K562 (cell line): ENCODE measurements around the gene DNAL4. TPM values are rescaled to one million over a fixed set of nuclear protein-coding genes. Genes with fewer than 3 reads are reported as not detected.

Experiments
- GATAD2B ChIP-seq: fragments of 450-650 bp; IDR thresholded peaks from 2 replicates; pipeline ENCODE4 v1.6.1; 2017; ENCODE audit warnings: mild to moderate bottlenecking, borderline replicate concordance
- NONO ChIP-seq, 2 experiments: fragments of 200-400 bp in 1 of 2; fragments of 450-650 bp in 1 of 2; formaldehyde crosslinking in 1 of 2; IDR thresholded peaks; 2 replicates each; pipeline ENCODE4 v1.6.1; 2017; ENCODE audit warnings: low read depth in 2 of 2, mild to moderate bottlenecking in 2 of 2, moderate library complexity in 2 of 2, low read length in 1 of 2
- NR2C2 ChIP-seq, 2 experiments: fragments of 200-800 bp in 1 of 2; sonication (Bioruptor generic) in 1 of 2; sonication (generic) in 1 of 2; formaldehyde crosslinking in 1 of 2; IDR thresholded peaks; 2 replicates each; pipeline versions ENCODE4 v1.6.1 to v1.8.0; 2016 to 2022; ENCODE audit warnings: mild to moderate bottlenecking in 1 of 2, missing compliant biosample characterization in 1 of 2, missing genetic modification characterization in 1 of 2, missing genetic modification reagents in 1 of 2
- PHF21A ChIP-seq: fragments of 450-650 bp; IDR thresholded peaks from 2 replicates; pipeline ENCODE4 v1.6.1; 2017; ENCODE audit warnings: low read depth, borderline replicate concordance
- STAG1 ChIP-seq: sonication (generic); formaldehyde crosslinking; IDR thresholded peaks from 2 replicates; pipeline ENCODE4 v1.5.0; 2020; ENCODE audit warnings: missing genetic modification reagents, borderline replicate concordance
- TEAD1 ChIP-seq, 2 experiments: fragments of 450-650 bp in 1 of 2; sonication (generic) in 1 of 2; formaldehyde crosslinking; IDR thresholded peaks; 2 replicates each; pipeline versions ENCODE4 v1.4.0 to v1.8.0; 2020 to 2022; ENCODE audit warnings: mild to moderate bottlenecking in 2 of 2, missing genetic modification reagents in 1 of 2
- YY1 ChIP-seq, 3 experiments: IDR thresholded peaks; 2 replicates each; pipeline ENCODE4 v1.6.1; 2011; ENCODE audit warnings: low read length in 2 of 3, mild to moderate bottlenecking in 2 of 3, moderate library complexity in 2 of 3, borderline replicate concordance in 1 of 3, control low read depth in 1 of 3, low read depth in 1 of 3; ENCODE audit not compliant: insufficient read depth in 3 of 3, insufficient replicate concordance in 2 of 3, control insufficient read depth in 1 of 3, insufficient read length in 1 of 3; ENCODE audit errors: extremely low read depth in 1 of 3
- ZBTB7A ChIP-seq: IDR thresholded peaks from 2 replicates; pipeline ENCODE4 v1.6.1; 2011; ENCODE audit warnings: low read depth, mild to moderate bottlenecking, low read length, moderate library complexity, borderline replicate concordance; ENCODE audit not compliant: control insufficient read depth
- ZNF699 ChIP-seq: fragments of 250-450 bp; sonication (Bioruptor Pico); IDR thresholded peaks from 2 replicates; pipeline ENCODE4 v1.8.0; 2021; ENCODE audit warnings: mild to moderate bottlenecking, moderate library complexity; ENCODE audit not compliant: insufficient replicate concordance
- polyA plus RNA-seq, 8 experiments: library from polyadenylated mRNA; depleted of rRNA in 4 of 8; stranded (reverse) in 5 of 8; unstranded in 3 of 8; fragments of >200 nt; fragmentation: Nextera tagmentation in 2 of 8; fragmentation: Illumina TruSeq in 1 of 8; extraction: Ambion mirVana in 2 of 8; extraction: Trizol in 1 of 8; gene quantifications; 2 replicates each; pipeline versions ENCODE4 v1.2.1 to v1.2.3, GENCODE V29; 2011 to 2014; ENCODE audit warnings: inconsistent platforms in 1 of 8, missing spikeins in 1 of 8
- total RNA-seq, 7 experiments: library from RNA; depleted of rRNA in 6 of 7; stranded (reverse); fragments of >200 nt in 6 of 7; fragmentation: Illumina TruSeq in 2 of 7; extraction: Trizol in 2 of 7; gene quantifications; 2 replicates each; pipeline versions ENCODE4 v1.2.1 to v1.2.3, GENCODE V29; 2011 to 2021; ENCODE audit warnings: low replicate concordance in 1 of 7
- TF ChIP-seq, protein P1 (sequence below): fragments of 250-450 bp; sonication (Bioruptor Pico); IDR thresholded peaks from 2 replicates; pipeline ENCODE4 v1.8.0; 2022; ENCODE audit warnings: inconsistent platforms
- TF ChIP-seq, protein P2 (sequence below): fragments of 450-650 bp; IDR thresholded peaks from 2 replicates; pipeline ENCODE4 v1.6.1; 2016
- TF ChIP-seq, protein P3 (sequence below): sonication (generic); formaldehyde crosslinking; IDR thresholded peaks from 2 replicates; pipeline ENCODE4 v1.8.0; 2023; ENCODE audit warnings: mild to moderate bottlenecking, missing genetic modification reagents
- TF ChIP-seq, protein P4 (sequence below): fragments of 250-450 bp; sonication (Bioruptor Pico); IDR thresholded peaks from 2 replicates; pipeline ENCODE4 v1.4.0; 2020; ENCODE audit warnings: borderline replicate concordance
- TF ChIP-seq, protein P5 (sequence below): sonication (generic); formaldehyde crosslinking; IDR thresholded peaks from 2 replicates; pipeline ENCODE4 v1.8.1; 2023; ENCODE audit warnings: mild to moderate bottlenecking, missing genetic modification reagents
- TF ChIP-seq, protein P6 (sequence below): fragments of 450-650 bp; conservative IDR thresholded peaks from 2 replicates; pipeline ENCODE4 v1.6.1; 2016; ENCODE audit warnings: missing genetic modification characterization, low read depth, mild to moderate bottlenecking, control low read depth, missing compliant biosample characterization

DNAL4 gene
- total and polyA plus RNA-seq, 9 of the 15 experiments (the other 6 are each of a cell fraction or from before 2014, with no cell fraction given): 0.20 to 9.4 (median 5.2) TPM

DNA sequence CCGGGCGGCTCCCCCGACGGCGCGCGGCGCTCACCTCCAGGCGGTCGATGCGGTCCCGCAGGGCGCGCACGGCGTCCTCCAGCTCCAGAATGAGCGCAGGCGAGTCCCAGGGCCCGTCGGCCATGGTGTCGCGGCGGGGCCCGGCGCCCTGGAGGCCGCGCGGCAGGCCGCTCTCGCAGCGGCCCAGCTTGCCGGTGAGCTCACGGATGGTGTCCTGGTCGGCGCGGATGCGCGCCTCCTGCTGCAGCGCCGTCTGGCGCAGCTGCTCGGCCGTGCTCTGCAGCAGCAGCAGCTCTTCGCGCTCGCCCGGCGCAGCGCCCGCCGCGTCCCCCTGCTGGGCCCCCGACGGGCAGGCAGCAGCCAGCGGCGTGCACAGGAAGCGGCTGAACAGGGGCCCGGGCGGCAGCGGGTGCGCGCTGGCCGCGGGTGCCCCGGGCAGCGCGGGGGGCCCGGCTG is 49.3 kb upstream of the DNAL4 start (continued):
- TF ChIP-seq, protein P1, sequence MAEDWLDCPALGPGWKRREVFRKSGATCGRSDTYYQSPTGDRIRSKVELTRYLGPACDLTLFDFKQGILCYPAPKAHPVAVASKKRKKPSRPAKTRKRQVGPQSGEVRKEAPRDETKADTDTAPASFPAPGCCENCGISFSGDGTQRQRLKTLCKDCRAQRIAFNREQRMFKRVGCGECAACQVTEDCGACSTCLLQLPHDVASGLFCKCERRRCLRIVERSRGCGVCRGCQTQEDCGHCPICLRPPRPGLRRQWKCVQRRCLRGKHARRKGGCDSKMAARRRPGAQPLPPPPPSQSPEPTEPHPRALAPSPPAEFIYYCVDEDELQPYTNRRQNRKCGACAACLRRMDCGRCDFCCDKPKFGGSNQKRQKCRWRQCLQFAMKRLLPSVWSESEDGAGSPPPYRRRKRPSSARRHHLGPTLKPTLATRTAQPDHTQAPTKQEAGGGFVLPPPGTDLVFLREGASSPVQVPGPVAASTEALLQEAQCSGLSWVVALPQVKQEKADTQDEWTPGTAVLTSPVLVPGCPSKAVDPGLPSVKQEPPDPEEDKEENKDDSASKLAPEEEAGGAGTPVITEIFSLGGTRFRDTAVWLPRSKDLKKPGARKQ (CRISPR knock-in tag): no peak
- no peak for TF ChIP-seq PHF21A
- TF ChIP-seq ZBTB7A: peak; percentile 35; the same call in 1 of the 2 replicates
- TF ChIP-seq, protein P2, sequence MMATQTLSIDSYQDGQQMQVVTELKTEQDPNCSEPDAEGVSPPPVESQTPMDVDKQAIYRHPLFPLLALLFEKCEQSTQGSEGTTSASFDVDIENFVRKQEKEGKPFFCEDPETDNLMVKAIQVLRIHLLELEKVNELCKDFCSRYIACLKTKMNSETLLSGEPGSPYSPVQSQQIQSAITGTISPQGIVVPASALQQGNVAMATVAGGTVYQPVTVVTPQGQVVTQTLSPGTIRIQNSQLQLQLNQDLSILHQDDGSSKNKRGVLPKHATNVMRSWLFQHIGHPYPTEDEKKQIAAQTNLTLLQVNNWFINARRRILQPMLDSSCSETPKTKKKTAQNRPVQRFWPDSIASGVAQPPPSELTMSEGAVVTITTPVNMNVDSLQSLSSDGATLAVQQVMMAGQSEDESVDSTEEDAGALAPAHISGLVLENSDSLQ: no peak
- TF ChIP-seq, protein P3, sequence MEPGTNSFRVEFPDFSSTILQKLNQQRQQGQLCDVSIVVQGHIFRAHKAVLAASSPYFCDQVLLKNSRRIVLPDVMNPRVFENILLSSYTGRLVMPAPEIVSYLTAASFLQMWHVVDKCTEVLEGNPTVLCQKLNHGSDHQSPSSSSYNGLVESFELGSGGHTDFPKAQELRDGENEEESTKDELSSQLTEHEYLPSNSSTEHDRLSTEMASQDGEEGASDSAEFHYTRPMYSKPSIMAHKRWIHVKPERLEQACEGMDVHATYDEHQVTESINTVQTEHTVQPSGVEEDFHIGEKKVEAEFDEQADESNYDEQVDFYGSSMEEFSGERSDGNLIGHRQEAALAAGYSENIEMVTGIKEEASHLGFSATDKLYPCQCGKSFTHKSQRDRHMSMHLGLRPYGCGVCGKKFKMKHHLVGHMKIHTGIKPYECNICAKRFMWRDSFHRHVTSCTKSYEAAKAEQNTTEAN (CRISPR knock-in tag): no peak
- TF ChIP-seq, protein P4, sequence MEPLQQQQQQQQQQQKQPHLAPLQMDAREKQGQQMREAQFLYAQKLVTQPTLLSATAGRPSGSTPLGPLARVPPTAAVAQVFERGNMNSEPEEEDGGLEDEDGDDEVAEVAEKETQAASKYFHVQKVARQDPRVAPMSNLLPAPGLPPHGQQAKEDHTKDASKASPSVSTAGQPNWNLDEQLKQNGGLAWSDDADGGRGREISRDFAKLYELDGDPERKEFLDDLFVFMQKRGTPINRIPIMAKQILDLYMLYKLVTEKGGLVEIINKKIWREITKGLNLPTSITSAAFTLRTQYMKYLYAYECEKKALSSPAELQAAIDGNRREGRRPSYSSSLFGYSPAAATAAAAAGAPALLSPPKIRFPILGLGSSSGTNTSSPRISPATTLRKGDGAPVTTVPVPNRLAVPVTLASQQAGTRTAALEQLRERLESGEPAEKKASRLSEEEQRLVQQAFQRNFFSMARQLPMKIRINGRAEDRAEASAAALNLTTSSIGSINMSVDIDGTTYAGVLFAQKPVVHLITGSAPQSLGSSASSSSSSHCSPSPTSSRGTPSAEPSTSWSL (CRISPR knock-in tag): no peak
- TF ChIP-seq GATAD2B: 0 out of 2 replicates have a peak, but pooled peaks have one; percentile 57
- peak in 1 of 3 experiments; percentile 63 for TF ChIP-seq YY1 (IDR thresholded peaks at IDR 0.05; ENCODE audit: borderline replicate concordance in 1 of 3, control insufficient read depth in 1 of 3, extremely low read depth in 1 of 3, insufficient read depth in 3 of 3, insufficient read length in 1 of 3, insufficient replicate concordance in 2 of 3, low read depth in 1 of 3, low read length in 2 of 3)
- no peak for TF ChIP-seq TEAD1 (CRISPR knock-in tag; IDR thresholded peaks at IDR 0.05)
- TF ChIP-seq, protein P5, sequence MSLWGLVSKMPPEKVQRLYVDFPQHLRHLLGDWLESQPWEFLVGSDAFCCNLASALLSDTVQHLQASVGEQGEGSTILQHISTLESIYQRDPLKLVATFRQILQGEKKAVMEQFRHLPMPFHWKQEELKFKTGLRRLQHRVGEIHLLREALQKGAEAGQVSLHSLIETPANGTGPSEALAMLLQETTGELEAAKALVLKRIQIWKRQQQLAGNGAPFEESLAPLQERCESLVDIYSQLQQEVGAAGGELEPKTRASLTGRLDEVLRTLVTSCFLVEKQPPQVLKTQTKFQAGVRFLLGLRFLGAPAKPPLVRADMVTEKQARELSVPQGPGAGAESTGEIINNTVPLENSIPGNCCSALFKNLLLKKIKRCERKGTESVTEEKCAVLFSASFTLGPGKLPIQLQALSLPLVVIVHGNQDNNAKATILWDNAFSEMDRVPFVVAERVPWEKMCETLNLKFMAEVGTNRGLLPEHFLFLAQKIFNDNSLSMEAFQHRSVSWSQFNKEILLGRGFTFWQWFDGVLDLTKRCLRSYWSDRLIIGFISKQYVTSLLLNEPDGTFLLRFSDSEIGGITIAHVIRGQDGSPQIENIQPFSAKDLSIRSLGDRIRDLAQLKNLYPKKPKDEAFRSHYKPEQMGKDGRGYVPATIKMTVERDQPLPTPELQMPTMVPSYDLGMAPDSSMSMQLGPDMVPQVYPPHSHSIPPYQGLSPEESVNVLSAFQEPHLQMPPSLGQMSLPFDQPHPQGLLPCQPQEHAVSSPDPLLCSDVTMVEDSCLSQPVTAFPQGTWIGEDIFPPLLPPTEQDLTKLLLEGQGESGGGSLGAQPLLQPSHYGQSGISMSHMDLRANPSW (CRISPR knock-in tag): no peak
- TF ChIP-seq NONO (IDR thresholded peaks at IDR 0.05; ENCODE audit: low read depth in 2 of 2, low read length in 1 of 2): peak; percentile 21 to 58; a peak in 2 of 4 replicates
- no peak for TF ChIP-seq ZNF699 (CRISPR knock-in tag)
- TF ChIP-seq STAG1 (CRISPR knock-in tag): no peak
- no peak for TF ChIP-seq NR2C2 (CRISPR knock-in tag; IDR thresholded peaks at IDR 0.05)
- no peak for TF ChIP-seq NR2C2 (tag; IDR thresholded peaks at IDR 0.05)
- TF ChIP-seq, protein P6, sequence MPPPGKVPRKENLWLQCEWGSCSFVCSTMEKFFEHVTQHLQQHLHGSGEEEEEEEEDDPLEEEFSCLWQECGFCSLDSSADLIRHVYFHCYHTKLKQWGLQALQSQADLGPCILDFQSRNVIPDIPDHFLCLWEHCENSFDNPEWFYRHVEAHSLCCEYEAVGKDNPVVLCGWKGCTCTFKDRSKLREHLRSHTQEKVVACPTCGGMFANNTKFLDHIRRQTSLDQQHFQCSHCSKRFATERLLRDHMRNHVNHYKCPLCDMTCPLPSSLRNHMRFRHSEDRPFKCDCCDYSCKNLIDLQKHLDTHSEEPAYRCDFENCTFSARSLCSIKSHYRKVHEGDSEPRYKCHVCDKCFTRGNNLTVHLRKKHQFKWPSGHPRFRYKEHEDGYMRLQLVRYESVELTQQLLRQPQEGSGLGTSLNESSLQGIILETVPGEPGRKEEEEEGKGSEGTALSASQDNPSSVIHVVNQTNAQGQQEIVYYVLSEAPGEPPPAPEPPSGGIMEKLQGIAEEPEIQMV (tag): no peak
